ENCODE results near the gene IL16.

Gene IL16

DNA sequence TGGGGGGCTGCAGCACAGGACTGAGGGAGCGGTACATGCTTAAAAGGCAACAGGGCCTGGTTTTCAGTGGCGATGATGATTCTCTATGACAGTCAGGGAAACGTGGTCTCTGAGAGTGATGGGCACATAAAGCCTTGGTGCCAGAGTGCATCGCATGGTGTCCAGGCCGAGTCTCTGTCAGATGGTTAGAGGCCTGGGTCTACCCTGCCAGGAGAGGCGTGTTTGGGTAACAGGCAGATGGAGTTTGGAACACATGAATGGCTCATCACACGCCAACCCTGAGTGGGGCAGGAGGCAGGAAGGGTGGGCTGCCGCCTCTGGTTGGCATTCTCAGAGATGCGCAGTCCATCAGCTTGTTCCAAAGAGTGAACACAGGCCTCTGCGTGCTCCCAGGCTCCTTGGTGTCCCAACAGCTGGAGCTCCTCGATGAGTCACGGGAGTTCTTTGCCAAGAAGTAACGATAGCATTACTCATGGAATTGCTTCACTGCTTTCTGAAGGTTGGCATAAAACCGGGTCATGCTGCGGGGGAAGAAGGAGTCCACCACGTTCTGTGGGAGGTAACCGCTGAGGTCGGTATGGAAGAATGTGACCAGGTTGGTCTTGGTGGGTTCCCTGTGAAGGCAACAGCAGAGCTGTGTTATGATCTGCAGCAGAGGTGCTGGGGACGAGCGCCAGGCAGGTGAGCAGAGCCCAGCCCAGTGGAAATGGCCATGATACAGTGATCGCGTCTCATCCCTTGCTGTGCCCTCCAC, 116.3 kb downstream of the IL16 start:
- H2AFZ ChIP-seq (ENCODE audit: low read depth, low read length, severe bottlenecking), result no peak overlapping the region
- TF ChIP-seq EZH2phosphoT487 (conservative IDR thresholded peaks at IDR 0.05; ENCODE audit: low read length), result no peak
- TF ChIP-seq, protein P1, sequence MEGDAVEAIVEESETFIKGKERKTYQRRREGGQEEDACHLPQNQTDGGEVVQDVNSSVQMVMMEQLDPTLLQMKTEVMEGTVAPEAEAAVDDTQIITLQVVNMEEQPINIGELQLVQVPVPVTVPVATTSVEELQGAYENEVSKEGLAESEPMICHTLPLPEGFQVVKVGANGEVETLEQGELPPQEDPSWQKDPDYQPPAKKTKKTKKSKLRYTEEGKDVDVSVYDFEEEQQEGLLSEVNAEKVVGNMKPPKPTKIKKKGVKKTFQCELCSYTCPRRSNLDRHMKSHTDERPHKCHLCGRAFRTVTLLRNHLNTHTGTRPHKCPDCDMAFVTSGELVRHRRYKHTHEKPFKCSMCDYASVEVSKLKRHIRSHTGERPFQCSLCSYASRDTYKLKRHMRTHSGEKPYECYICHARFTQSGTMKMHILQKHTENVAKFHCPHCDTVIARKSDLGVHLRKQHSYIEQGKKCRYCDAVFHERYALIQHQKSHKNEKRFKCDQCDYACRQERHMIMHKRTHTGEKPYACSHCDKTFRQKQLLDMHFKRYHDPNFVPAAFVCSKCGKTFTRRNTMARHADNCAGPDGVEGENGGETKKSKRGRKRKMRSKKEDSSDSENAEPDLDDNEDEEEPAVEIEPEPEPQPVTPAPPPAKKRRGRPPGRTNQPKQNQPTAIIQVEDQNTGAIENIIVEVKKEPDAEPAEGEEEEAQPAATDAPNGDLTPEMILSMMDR (IDR thresholded peaks at IDR 0.05; ENCODE audit: insufficient read depth, low read length, poor library complexity, severe bottlenecking), result no peak
- no peaks in the 10 kb centered on the region for H4K20me1 ChIP-seq (ENCODE audit: low read depth, low read length)
- H3K4me3 ChIP-seq (ENCODE audit: insufficient read depth, low read length, poor library complexity, severe bottlenecking), result no peak overlapping the region
- no peak overlapping the region for H3K27ac ChIP-seq (ENCODE audit: low read depth, low read length)
- no peaks in the 10 kb centered on the region for H3K79me2 ChIP-seq (ENCODE audit: insufficient read depth, low read length)
- H3K9me2 ChIP-seq (replicated peaks; ENCODE audit: insufficient read depth, low read length), result no peaks in the 10 kb centered on the region
- H3K4me2 ChIP-seq (ENCODE audit: low read depth, low read length, poor library complexity, severe bottlenecking), result no peak overlapping the region
- no peaks in the 10 kb centered on the region for H3K9me3 ChIP-seq (ENCODE audit: insufficient read depth, low read length)
- no peak overlapping the region for H3K9ac ChIP-seq (ENCODE audit: low read length)
- H3K36me3 ChIP-seq (ENCODE audit: low read length), result no peaks in the 10 kb centered on the region
- no peaks in the 10 kb centered on the region for H3K27me3 ChIP-seq (ENCODE audit: low read length)
- H3F3A ChIP-seq (ENCODE audit: insufficient read depth), result peaks cover 6% of the 10 kb centered on the region

DNA sequence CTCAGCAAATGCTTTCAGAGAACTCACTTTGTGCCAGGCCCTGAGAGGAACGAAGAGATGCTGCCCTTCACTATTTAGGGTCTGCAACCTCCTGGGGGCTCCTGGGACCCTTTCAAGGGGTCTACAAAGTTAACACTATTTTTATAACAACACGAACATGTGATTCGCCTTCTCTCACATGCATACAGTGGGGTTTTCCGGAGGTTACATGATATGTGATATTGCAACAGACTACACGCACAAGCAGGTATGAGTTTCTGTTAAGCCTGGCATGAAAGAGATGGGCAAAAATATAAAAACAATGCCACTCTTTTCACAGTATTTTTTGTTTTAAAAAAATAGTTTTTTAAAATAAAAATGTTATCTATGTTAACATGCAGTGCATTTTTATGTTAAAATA, 117.0 kb downstream of the IL16 start:
- TF ChIP-seq EZH2phosphoT487 (conservative IDR thresholded peaks at IDR 0.05; ENCODE audit: low read length), result no peak
- TF ChIP-seq, protein P1 (IDR thresholded peaks at IDR 0.05; ENCODE audit: insufficient read depth, low read length, poor library complexity, severe bottlenecking), result no peak
- Histone ChIP-seq H3K9me2 (replicated peaks; ENCODE audit: insufficient read depth, low read length) (no peaks in the 10 kb centered on the region), H3K36me3 (ENCODE audit: low read length) (no peaks in the 10 kb centered on the region), H3K9me3 (ENCODE audit: insufficient read depth, low read length) (no peaks in the 10 kb centered on the region), H3K27ac (ENCODE audit: low read depth, low read length) (no peak overlapping the region), H3K4me3 (ENCODE audit: insufficient read depth, low read length, poor library complexity, severe bottlenecking) (no peak overlapping the region), H3K27me3 (ENCODE audit: low read length) (no peaks in the 10 kb centered on the region), H4K20me1 (ENCODE audit: low read depth, low read length) (no peaks in the 10 kb centered on the region), H2AFZ (ENCODE audit: low read depth, low read length, severe bottlenecking) (no peak overlapping the region), H3K9ac (ENCODE audit: low read length) (no peak overlapping the region), H3K4me2 (ENCODE audit: low read depth, low read length, poor library complexity, severe bottlenecking) (no peak overlapping the region), H3K79me2 (ENCODE audit: insufficient read depth, low read length) (no peaks in the 10 kb centered on the region), H3F3A (ENCODE audit: insufficient read depth) (peaks cover 6% of the 10 kb centered on the region)

DNA sequence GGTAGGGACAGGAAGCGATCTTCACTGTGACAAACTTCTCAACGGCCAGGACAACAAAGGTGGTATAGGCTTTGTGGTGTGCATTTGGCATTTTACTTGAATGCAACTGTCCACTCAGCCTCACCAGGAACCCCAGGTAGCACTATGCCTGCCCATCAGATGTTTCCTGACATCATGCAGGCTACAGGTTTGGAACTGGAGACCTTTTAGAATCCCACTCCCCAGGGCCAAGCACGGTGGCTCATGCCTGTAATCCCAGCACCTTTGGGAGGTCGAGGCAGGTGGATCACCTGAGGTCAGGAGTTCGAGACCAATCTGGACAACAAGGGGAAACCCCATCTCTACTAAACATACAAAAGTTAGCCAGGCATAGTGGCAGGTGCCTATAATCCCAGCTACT, 117.7 kb downstream of the IL16 start:
- H3K27ac ChIP-seq (ENCODE audit: low read depth, low read length), result no peak overlapping the region
- H3K9me3 ChIP-seq (ENCODE audit: insufficient read depth, low read length), result no peaks in the 10 kb centered on the region
- no peak overlapping the region for H3K4me3 ChIP-seq (ENCODE audit: insufficient read depth, low read length, poor library complexity, severe bottlenecking)
- H3K9me2 ChIP-seq (replicated peaks; ENCODE audit: insufficient read depth, low read length), result no peaks in the 10 kb centered on the region
- H3K9ac ChIP-seq (ENCODE audit: low read length), result no peak overlapping the region
- H3K27me3 ChIP-seq (ENCODE audit: low read length), result no peaks in the 10 kb centered on the region
- H4K20me1 ChIP-seq (ENCODE audit: low read depth, low read length), result no peaks in the 10 kb centered on the region
- TF ChIP-seq, protein P1 (IDR thresholded peaks at IDR 0.05; ENCODE audit: insufficient read depth, low read length, poor library complexity, severe bottlenecking), result no peak
- TF ChIP-seq EZH2phosphoT487 (conservative IDR thresholded peaks at IDR 0.05; ENCODE audit: low read length), result no peak
- no peaks in the 10 kb centered on the region for H3K79me2 ChIP-seq (ENCODE audit: insufficient read depth, low read length)
- no peaks in the 10 kb centered on the region for H3K36me3 ChIP-seq (ENCODE audit: low read length)
- H3F3A ChIP-seq (ENCODE audit: insufficient read depth), result peaks cover 6% of the 10 kb centered on the region
- no peak overlapping the region for H3K4me2 ChIP-seq (ENCODE audit: low read depth, low read length, poor library complexity, severe bottlenecking)
- H2AFZ ChIP-seq (ENCODE audit: low read depth, low read length, severe bottlenecking), result no peak overlapping the region

Measured in SU-DHL-6 (cell line).